ENCODE results near the gene ANKRD13B. TPM values are rescaled to one million over a fixed set of nuclear protein-coding genes. Genes with fewer than 3 reads are reported as not detected.

ANKRD13B gene
- total RNA-seq, 4 donors from 2014 or later: 19.0 to 50.1 (median 26.4) TPM

DNA sequence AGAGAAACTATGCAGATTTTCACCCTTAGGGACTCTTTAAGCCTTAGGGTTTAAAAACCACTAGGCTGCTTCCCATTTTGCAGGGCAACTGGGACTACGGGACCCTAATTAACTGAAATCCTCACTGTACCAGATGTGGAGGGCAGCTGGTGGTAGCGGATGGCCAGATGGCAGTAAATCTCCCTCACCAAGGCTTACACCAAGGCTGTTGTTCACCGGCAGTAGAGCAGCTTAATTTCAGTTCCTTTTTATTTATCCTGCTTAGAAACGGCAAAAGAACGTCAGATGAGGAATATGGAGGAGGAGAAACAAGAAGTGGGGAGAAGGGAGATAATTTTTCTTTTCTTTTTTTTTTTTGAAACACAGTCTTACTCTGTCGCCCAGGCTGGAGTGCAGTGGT lies 32.6 kb upstream of the ANKRD13B start:
- WGBS, 2 donors: 61 to 75% methylated on average over 6 of the region's 6 CpGs
- no peak for DNase-seq (ENCODE audit: low spot score in 2 of 2)
- H3K9me3 ChIP-seq: no peaks in the 10 kb centered on the region
- peak overlapping the region in 3 of 4 donors; percentile 30 to 59 (median 48) for H3K27ac ChIP-seq
- TF ChIP-seq, protein P1, sequence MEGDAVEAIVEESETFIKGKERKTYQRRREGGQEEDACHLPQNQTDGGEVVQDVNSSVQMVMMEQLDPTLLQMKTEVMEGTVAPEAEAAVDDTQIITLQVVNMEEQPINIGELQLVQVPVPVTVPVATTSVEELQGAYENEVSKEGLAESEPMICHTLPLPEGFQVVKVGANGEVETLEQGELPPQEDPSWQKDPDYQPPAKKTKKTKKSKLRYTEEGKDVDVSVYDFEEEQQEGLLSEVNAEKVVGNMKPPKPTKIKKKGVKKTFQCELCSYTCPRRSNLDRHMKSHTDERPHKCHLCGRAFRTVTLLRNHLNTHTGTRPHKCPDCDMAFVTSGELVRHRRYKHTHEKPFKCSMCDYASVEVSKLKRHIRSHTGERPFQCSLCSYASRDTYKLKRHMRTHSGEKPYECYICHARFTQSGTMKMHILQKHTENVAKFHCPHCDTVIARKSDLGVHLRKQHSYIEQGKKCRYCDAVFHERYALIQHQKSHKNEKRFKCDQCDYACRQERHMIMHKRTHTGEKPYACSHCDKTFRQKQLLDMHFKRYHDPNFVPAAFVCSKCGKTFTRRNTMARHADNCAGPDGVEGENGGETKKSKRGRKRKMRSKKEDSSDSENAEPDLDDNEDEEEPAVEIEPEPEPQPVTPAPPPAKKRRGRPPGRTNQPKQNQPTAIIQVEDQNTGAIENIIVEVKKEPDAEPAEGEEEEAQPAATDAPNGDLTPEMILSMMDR (IDR thresholded peaks at IDR 0.05): no peak
- TF ChIP-seq EP300 (IDR thresholded peaks at IDR 0.05) (no peak), POLR2A (IDR thresholded peaks at IDR 0.05) (no peak)
- peaks cover 0 to 33% (median 18%) of the 10 kb centered on the region in 4 donors for H3K4me1 ChIP-seq
- H3K4me3 ChIP-seq: no peak overlapping the region
- H3K27me3 ChIP-seq: no peaks in the 10 kb centered on the region
- peaks cover 4 to 42% (median 6%) of the 10 kb centered on the region in 3 donors for H3K36me3 ChIP-seq

DNA sequence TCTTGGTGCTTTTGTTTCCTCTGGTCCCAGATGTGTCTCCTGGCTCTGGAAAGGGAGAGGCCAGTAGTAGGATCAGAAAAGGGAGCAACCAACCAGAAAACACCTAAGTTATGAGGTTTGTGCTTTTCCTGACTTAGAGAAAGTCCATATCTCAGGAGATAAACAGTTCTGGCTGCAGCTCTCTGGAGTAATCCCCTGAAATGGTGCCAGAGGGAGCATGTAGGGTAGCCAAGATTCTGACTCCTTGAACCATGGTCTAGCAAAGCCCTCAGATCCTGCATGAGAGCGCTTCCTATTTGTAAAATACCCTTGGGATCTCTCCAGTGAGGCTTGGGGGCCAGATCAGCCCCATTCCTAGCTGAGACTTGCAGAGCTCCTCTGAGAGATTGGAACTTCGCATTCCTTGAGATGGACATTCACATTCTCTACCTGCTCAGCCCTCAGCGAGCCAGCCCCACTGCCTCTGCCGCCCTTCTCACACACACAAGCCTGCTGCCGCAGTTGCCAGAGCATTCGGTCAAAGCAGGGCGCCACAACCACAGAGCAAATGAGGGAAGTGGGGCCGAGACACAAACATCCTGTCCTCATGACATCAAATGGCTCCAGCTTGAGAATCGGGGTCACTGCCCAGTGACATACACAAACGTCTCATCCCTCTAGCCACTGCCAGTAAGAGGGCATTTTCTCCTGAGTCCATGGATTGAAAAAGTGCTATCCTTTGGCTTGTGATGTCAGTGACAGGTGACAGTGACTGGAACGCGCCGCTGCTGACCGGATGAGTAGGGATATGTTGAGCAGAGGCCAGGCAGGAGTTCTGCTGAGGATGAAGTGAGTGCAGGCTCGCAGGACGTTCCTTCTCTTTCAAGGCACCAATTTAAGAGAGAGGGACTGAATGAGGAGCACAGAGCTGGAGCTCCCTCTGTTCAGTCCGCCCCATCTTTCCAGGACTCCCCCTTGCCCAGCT lies 31.1 kb upstream of the ANKRD13B start:
- TF ChIP-seq POLR2A (IDR thresholded peaks at IDR 0.05): no peak
- peak in 1 of 2 donors; percentile 19 for TF ChIP-seq EP300 (IDR thresholded peaks at IDR 0.05)
- H3K36me3 ChIP-seq: peaks cover 4 to 42% (median 6%) of the 10 kb centered on the region in 3 donors
- H3K27me3 ChIP-seq: no peaks in the 10 kb centered on the region
- no peak overlapping the region for H3K4me3 ChIP-seq
- H3K9me3 ChIP-seq: no peaks in the 10 kb centered on the region
- DNase-seq (ENCODE audit: low spot score in 2 of 2): no peak
- H3K4me1 ChIP-seq: peaks cover 0 to 41% (median 23%) of the 10 kb centered on the region in 4 donors
- 74 to 81% methylated on average over 14 to 17 of the region's 17 CpGs for WGBS, 2 donors
- peak overlapping the region in 2 of 4 donors; percentile 30 to 37 for H3K27ac ChIP-seq

DNA sequence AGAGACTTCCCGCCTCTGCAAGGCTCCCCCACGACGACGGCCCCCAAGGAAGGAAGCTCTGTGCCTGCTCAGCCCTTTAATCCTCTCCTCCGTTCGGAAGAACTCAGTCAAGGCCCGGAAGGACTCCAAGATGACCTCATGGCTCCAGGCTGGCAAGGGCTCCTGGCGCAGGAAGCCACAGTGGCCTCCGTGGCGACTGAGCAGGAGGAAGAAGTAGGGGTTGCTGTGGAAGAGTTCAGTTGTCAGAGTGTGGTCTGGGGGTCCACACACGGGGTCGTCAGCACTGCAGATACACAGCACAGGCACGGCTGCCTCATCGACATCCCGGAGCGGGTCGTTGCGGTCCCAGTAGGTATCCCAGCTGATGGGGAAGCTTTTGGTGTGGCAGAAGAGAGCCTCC lies 30.3 kb upstream of the ANKRD13B start:
- Histone ChIP-seq H3K9me3 (no peaks in the 10 kb centered on the region), H3K36me3 (peaks cover 4 to 42% (median 6%) of the 10 kb centered on the region in 3 donors), H3K4me3 (no peak overlapping the region), H3K27me3 (no peaks in the 10 kb centered on the region), H3K27ac (peak overlapping the region in 2 of 4 donors; percentile 1 to 37), H3K4me1 (peaks cover 0 to 41% (median 23%) of the 10 kb centered on the region in 4 donors)
- DNase-seq (ENCODE audit: low spot score in 2 of 2): no peak
- WGBS, 2 donors: 82 to 85% methylated on average over 18 of the region's 18 CpGs
- TF ChIP-seq POLR2A (IDR thresholded peaks at IDR 0.05) (no peak), EP300 (IDR thresholded peaks at IDR 0.05) (no peak)
- TF ChIP-seq, protein P1 (IDR thresholded peaks at IDR 0.05): no peak

DNA sequence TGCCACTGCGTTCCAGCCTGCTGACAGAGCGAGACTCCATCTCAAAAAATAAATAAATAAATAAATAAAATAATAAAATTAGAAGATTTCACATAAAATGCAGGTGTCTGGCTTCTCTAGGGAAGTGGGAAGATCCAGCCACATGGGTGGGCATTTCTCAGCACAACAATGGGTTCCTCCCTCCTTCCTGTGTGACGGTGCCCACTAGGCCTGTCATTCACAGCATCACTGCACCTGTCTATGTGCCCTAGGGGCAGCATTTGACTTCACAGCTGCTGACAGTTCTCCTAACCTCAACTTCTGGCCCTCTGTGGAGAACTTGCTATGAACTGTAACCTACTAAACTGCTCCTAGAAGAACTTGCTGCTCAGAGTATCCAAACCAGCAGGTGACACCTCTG lies 29.1 kb upstream of the ANKRD13B start:
- TF ChIP-seq EP300 (IDR thresholded peaks at IDR 0.05): no peak
- TF ChIP-seq, protein P1 (IDR thresholded peaks at IDR 0.05): no peak
- no peak for TF ChIP-seq POLR2A (IDR thresholded peaks at IDR 0.05)
- no peaks in the 10 kb centered on the region for H3K9me3 ChIP-seq
- no peaks in the 10 kb centered on the region for H3K27me3 ChIP-seq
- H3K4me3 ChIP-seq: no peak overlapping the region
- 86 to 94% methylated on average over 3 of the region's 3 CpGs for WGBS, 2 donors
- H3K36me3 ChIP-seq: peaks cover 4 to 40% (median 6%) of the 10 kb centered on the region in 3 donors
- DNase-seq (ENCODE audit: low spot score in 2 of 2): no peak
- peaks cover 0 to 41% (median 23%) of the 10 kb centered on the region in 4 donors for H3K4me1 ChIP-seq
- no peak overlapping the region for H3K27ac ChIP-seq

DNA sequence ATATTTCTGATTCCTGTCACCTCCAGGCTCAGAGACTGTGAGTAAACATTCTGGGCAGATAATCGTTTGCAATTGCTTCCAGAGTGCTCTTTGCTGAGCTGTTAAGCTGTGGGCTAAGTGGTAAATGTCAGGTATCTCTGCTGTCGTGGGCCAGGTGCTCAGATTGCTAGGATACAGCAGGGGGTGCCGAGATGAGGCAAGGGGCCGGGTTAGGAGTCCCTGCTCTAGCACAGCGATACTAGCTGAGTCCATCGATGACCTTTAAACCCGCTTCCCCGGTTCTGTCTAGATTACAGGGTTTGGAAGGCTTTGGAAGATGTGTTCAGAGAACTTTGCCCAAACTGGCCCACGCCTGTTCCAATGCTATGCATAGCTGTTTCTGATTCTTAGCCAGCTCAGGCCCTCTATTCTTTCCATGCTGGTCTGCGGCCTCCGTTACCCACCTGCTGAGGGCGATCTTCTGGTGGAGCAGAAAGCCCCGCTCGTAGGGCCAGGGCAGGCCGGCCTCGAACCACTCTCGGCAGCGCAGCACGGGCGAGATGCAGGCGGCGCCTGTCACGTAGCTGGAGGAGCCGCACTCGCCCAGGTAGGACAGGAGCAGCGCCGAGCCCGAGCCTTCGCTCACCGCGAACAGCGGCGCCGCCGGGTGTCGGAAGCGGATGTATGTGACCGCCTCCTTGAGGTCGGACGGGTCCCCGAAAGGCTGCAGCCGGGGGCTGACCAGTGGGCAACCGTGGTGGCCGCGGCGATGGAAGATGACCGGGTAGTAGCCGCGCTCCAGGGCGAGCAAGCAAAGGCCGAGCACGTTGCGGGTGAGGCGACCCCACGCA lies 27.1 kb upstream of the ANKRD13B start:
- Histone ChIP-seq H3K4me3 (peak overlapping the region; percentile 39 to 82 (median 64)), H3K27me3 (no peaks in the 10 kb centered on the region), H3K36me3 (peaks cover 4 to 22% (median 6%) of the 10 kb centered on the region in 3 donors), H3K4me1 (peaks cover 0 to 53% (median 29%) of the 10 kb centered on the region in 4 donors), H3K9me3 (no peaks in the 10 kb centered on the region), H3K27ac (peak overlapping the region; percentile 65 to 92 (median 86))
- DNase-seq (ENCODE audit: low spot score in 2 of 2): peak in 1 of 2 donors; percentile 24
- TF ChIP-seq, protein P1 (IDR thresholded peaks at IDR 0.05): no peak
- TF ChIP-seq EP300 (IDR thresholded peaks at IDR 0.05) (no peak), POLR2A (IDR thresholded peaks at IDR 0.05) (no peak)
- 22 to 36% methylated on average over 11 to 26 of the region's 55 CpGs for WGBS, 2 donors

Data from tibial nerve (tissue), 4 donors.